ENCODE results near the gene NCR2. TPM values are rescaled to one million over a fixed set of nuclear protein-coding genes. Genes with fewer than 3 reads are reported as not detected.

The NCR2 gene
- total RNA-seq, 4 donors from 2014 or later, result not detected

DNA sequence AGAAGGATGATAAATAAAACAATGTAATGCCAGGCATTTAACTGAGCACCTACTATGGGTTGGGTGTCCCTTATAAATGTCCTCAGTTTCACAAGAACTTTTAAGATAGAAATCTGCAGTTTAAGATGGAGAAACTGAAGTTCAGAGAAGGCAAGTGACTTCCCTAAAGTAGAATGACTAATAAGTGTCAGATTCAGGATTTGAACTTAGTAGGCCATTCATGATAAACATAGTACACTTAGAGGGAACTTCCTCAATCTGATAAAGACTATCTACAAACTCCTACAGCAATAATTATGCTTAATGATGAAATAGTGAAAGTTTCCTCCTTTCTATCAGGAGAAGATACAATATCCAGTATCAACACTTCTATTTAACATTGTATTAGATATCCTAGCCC is 43.9 kb downstream of the NCR2 start:
- no peak for TF ChIP-seq POLR2AphosphoS5 (IDR thresholded peaks at IDR 0.05)
- no peak for TF ChIP-seq POLR2A (IDR thresholded peaks at IDR 0.05)
- TF ChIP-seq, protein P1, sequence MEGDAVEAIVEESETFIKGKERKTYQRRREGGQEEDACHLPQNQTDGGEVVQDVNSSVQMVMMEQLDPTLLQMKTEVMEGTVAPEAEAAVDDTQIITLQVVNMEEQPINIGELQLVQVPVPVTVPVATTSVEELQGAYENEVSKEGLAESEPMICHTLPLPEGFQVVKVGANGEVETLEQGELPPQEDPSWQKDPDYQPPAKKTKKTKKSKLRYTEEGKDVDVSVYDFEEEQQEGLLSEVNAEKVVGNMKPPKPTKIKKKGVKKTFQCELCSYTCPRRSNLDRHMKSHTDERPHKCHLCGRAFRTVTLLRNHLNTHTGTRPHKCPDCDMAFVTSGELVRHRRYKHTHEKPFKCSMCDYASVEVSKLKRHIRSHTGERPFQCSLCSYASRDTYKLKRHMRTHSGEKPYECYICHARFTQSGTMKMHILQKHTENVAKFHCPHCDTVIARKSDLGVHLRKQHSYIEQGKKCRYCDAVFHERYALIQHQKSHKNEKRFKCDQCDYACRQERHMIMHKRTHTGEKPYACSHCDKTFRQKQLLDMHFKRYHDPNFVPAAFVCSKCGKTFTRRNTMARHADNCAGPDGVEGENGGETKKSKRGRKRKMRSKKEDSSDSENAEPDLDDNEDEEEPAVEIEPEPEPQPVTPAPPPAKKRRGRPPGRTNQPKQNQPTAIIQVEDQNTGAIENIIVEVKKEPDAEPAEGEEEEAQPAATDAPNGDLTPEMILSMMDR (IDR thresholded peaks at IDR 0.05), result no peak
- no peak for TF ChIP-seq EP300 (IDR thresholded peaks at IDR 0.05)
- Histone ChIP-seq H3K36me3 (no peaks in the 10 kb centered on the region), H3K9me3 (no peaks in the 10 kb centered on the region), H3K27me3 (peaks cover 68% of the 10 kb centered on the region), H3K27ac (no peak overlapping the region), H3K4me3 (no peak overlapping the region), H3K4me1 (peaks cover 0 to 15% (median under 1%) of the 10 kb centered on the region in 3 donors)
- no peak for ATAC-seq

DNA sequence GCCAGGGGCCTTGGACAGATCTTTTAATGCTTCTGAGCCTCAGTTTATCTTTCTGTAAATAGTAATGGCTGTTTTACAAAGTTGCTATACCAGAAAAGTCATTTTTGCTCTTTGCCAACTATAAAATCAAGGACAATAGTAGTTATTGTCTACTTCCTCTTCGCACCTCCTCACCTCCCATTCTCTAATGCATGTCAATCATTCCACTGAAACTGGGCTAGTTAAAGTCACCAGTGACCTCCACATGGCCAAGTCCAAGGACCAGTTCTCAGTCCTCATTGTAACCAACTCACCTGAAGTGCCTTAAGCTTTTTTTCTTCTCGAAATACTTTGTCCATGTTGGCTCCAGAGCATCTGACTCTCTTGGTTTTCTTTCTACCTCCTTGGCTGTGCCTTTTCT is 51.2 kb downstream of the NCR2 start:
- H3K4me3 ChIP-seq, result no peak overlapping the region
- H3K27me3 ChIP-seq, result peaks cover 42% of the 10 kb centered on the region
- TF ChIP-seq POLR2A (IDR thresholded peaks at IDR 0.05), result no peak
- H3K27ac ChIP-seq, result no peak overlapping the region
- no peaks in the 10 kb centered on the region for H3K9me3 ChIP-seq
- H3K36me3 ChIP-seq, result no peaks in the 10 kb centered on the region
- WGBS, 2 donors (ENCODE audit: low coverage in 1 of 2), result 75 to 95% methylated on average over 2 of the region's 2 CpGs
- H3K4me1 ChIP-seq, result no peaks in the 10 kb centered on the region
- no peak for ATAC-seq

DNA sequence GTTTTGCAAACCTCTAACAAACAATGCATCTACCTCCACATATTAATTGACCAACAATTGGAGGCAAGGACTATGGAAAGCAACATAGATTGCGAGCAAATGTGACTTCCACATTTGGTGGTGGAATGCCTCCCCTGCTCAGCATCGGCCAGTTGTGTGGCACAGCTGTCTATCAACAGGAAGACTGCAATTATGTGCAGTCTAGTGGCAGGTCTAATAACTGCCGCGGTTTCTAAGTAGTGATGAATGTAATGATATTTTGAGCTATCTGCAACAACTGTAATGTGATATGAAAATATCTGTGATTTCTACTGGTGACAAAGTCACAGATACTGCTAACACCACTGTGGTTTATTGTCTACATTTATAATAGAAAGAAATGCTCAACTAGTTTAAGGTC is 56.8 kb downstream of the NCR2 start:
- WGBS, 2 donors (ENCODE audit: low coverage in 1 of 2), result 79 to 88% methylated on average over 1 to 4 of the region's 4 CpGs
- Histone ChIP-seq H3K36me3 (no peaks in the 10 kb centered on the region), H3K4me3 (no peak overlapping the region), H3K9me3 (peaks cover 0 to 24% (median 0%) of the 10 kb centered on the region in 3 donors), H3K27ac (no peak overlapping the region), H3K27me3 (peaks cover 16% of the 10 kb centered on the region), H3K4me1 (no peaks in the 10 kb centered on the region)
- no peak for ATAC-seq
- TF ChIP-seq, protein P1 (IDR thresholded peaks at IDR 0.05), result no peak
- TF ChIP-seq POLR2A (IDR thresholded peaks at IDR 0.05) (no peak), EP300 (IDR thresholded peaks at IDR 0.05) (no peak), POLR2AphosphoS5 (IDR thresholded peaks at IDR 0.05) (no peak)

DNA sequence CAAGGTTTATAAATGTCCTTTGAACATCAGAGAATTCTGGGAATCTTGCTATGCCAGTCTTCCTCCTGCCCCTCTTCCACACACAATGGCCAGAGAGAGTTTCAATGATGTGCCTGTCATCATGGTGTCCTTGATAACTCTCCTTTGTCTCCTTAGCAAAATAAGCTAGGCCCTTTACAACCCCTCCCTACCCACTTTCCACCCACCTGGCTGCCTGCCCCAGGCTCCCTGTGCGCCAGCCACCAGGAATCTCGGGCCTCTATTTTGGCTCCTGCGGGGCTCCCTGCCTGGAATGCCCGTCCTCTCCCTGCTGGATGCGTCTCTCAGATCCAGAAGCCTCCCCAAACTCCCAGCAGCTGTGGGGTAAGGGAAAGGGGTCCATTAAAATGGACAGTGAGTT is 60.9 kb downstream of the NCR2 start:
- ATAC-seq, result no peak
- WGBS, 2 donors (ENCODE audit: low coverage in 1 of 2), result 60% methylated on average over 2 of the region's 5 CpGs; no CpG with 5 or more reads in 1 of the 2 donors
- Histone ChIP-seq H3K36me3 (no peaks in the 10 kb centered on the region), H3K4me1 (no peaks in the 10 kb centered on the region), H3K27me3 (peaks cover 27% of the 10 kb centered on the region), H3K9me3 (peaks cover 0 to 29% (median 0%) of the 10 kb centered on the region in 3 donors), H3K27ac (no peak overlapping the region), H3K4me3 (no peak overlapping the region)
- no peak for TF ChIP-seq POLR2A (IDR thresholded peaks at IDR 0.05)
- TF ChIP-seq EP300 (IDR thresholded peaks at IDR 0.05), result no peak
- no peak for TF ChIP-seq POLR2AphosphoS5 (IDR thresholded peaks at IDR 0.05)
- TF ChIP-seq, protein P1 (IDR thresholded peaks at IDR 0.05), result no peak

DNA sequence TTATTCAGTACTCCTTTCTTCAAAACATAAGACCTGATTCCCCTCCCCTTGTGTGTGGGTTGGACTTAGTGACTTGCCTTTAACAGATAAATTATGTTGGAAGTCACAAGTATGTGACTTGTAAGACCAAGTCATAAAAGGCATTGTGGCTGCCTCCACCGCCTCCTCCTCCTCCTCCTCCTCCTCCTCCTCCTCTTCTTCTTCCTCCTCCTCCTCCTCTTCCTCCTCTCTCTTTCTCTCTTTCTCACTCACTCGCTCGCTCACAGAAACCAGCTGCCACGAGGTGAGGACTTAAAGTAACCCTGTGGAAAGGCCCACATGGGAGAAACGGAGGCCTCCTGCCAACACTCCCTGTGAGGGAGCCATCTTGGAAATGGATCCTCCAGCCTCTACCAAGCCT is 64.0 kb downstream of the NCR2 start:
- TF ChIP-seq, protein P1 (IDR thresholded peaks at IDR 0.05), result no peak
- TF ChIP-seq EP300 (IDR thresholded peaks at IDR 0.05) (no peak), POLR2A (IDR thresholded peaks at IDR 0.05) (no peak), POLR2AphosphoS5 (IDR thresholded peaks at IDR 0.05) (no peak)
- WGBS, 2 donors (ENCODE audit: low coverage in 1 of 2), result 65 to 67% methylated on average over 1 to 5 of the region's 5 CpGs
- Histone ChIP-seq H3K9me3 (peaks cover 0 to 22% (median 0%) of the 10 kb centered on the region in 3 donors), H3K27me3 (peaks cover 42% of the 10 kb centered on the region), H3K4me1 (no peaks in the 10 kb centered on the region), H3K27ac (no peak overlapping the region), H3K36me3 (no peaks in the 10 kb centered on the region), H3K4me3 (no peak overlapping the region)
- no peak for ATAC-seq

Small RNA genes lying within 50 kb of the gene (small RNA-seq; reads per million reads assigned to genes)
- 0 reads per million in 4 donors for gene RNU6-643P

Other genes with a start within 250 kb of the NCR2 start
- not detected for gene TREML1, start 181.3 kb upstream of the NCR2 start, total RNA-seq
- 1 to 10 TPM in 1 of 4 donors, under 1 TPM in 2, not detected in 1; 0.42 to 1.7 (median 0.54) TPM for gene TREM2, start 172.5 kb upstream of the NCR2 start, total RNA-seq
- gene TREML2, start 134.5 kb upstream of the NCR2 start, total RNA-seq, result under 1 TPM in 1 of 4 donors, not detected in 3; 0.27 TPM
- gene TREML4, start 107.3 kb upstream of the NCR2 start, total RNA-seq, result not detected
- gene TREM1, start 48.9 kb upstream of the NCR2 start, total RNA-seq, result 1 to 10 TPM in 1 of 4 donors, under 1 TPM in 1, not detected in 2; 0.25 to 5.5 TPM
- 10 to 100 TPM in 2 of 4 donors, 1 to 10 TPM in 2; 8.2 to 25.8 (median 11.7) TPM for gene FOXP4, start 210.8 kb downstream of the NCR2 start, total RNA-seq

Data from gastroesophageal sphincter (tissue), 4 donors.